NCI-H82 treated with DMSO at 0.1 percent for 48 hours (cell line): ENCODE data around the gene STPG4.
"Not testable (repeated sequence)": the region's sequence is repeated elsewhere in the genome, so short reads cannot be mapped to it uniquely, and the experiment has no call there.

Experiments used
- DNase-seq: peaks from one replicate; lab custom pipeline; 2025; ENCODE audit not compliant: unreplicated experiment; lab: John Stamatoyannopoulos, UW

Gene STPG4

GRCh38 chr2:47128705-47129104, 26.4 kb downstream of the STPG4 start:
- DNase-seq, result no peak

GRCh38 chr2:47127862-47128543, 27.1 kb downstream of the STPG4 start:
- no peak for DNase-seq

GRCh38 chr2:47126783-47127182, 28.3 kb downstream of the STPG4 start:
- no peak for DNase-seq

- DNase-seq, result not testable (repeated sequence)
Measured at GRCh38 chr2:47124740-47125139, 30.4 kb downstream of the STPG4 start.

- DNase-seq, result not testable (repeated sequence)
Measured at GRCh38 chr2:47120424-47120823, 34.7 kb downstream of the STPG4 start.

- DNase-seq, result no peak
Measured at GRCh38 chr2:47119001-47119400, 36.1 kb downstream of the STPG4 start.

- DNase-seq, result no peak
Measured at GRCh38 chr2:47118581-47118980, 36.5 kb downstream of the STPG4 start.

- DNase-seq, result no peak
Measured at GRCh38 chr2:47112665-47113435, 42.3 kb downstream of the STPG4 start.

GRCh38 chr2:47109680-47110079, 45.4 kb downstream of the STPG4 start:
- no peak for DNase-seq

GRCh38 chr2:47109007-47109375, 46.1 kb downstream of the STPG4 start:
- no peak for DNase-seq

GRCh38 chr2:47108267-47109006, 46.7 kb downstream of the STPG4 start:
- not testable (repeated sequence) for DNase-seq

- DNase-seq, result not testable (repeated sequence)
Measured at GRCh38 chr2:47107201-47107600, 47.9 kb downstream of the STPG4 start.

GRCh38 chr2:47106231-47106630, 48.9 kb downstream of the STPG4 start:
- not testable (repeated sequence) for DNase-seq

- DNase-seq, result not testable (repeated sequence)
Measured at GRCh38 chr2:47099712-47100111, 55.4 kb downstream of the STPG4 start.

GRCh38 chr2:47098953-47099352, 56.2 kb downstream of the STPG4 start:
- DNase-seq, result no peak

GRCh38 chr2:47097563-47097962, 57.5 kb downstream of the STPG4 start:
- DNase-seq, result no peak

GRCh38 chr2:47096451-47096850, 58.7 kb downstream of the STPG4 start:
- DNase-seq, result no peak

- no peak for DNase-seq
Measured at GRCh38 chr2:47095349-47096020, 59.6 kb downstream of the STPG4 start.

- no peak for DNase-seq
Measured at GRCh38 chr2:47094511-47095142, 60.5 kb downstream of the STPG4 start.

- no peak for DNase-seq
Measured at GRCh38 chr2:47093626-47094025, 61.5 kb downstream of the STPG4 start.

- no peak for DNase-seq
Measured at GRCh38 chr2:47092465-47092864, 62.6 kb downstream of the STPG4 start.
